ENCODE measurements around the gene DPH2. TPM values are rescaled to one million over a fixed set of nuclear protein-coding genes. Genes with fewer than 3 reads are reported as not detected.

DPH2 gene
- total and polyA plus RNA-seq, 7 experiments from 2014 or later: 21.3 to 40.9 (median 29.4) TPM

- Mint-ChIP-seq H3K4me3 (peak overlapping the region; percentile 87 to 96 (median 90)), H3K27me3 (no peaks in the 10 kb centered on the region), H3K4me1 (peaks cover 34 to 69% (median 53%) of the 10 kb centered on the region in 7 donors), H3K36me3 (peaks cover 7 to 16% (median 11%) of the 10 kb centered on the region in 5 donors), H3K9me3 (no peaks in the 10 kb centered on the region), H3K27ac (peak overlapping the region; percentile 69 to 98 (median 77))
- no peak for ATAC-seq
- H3K27ac ChIP-seq (ENCODE audit: low read depth, low read length): no peak overlapping the region
- intact Hi-C loops (cut with micrococcal nuclease): loop anchor here (2.0 to 10.0 kb wide), 9 partner anchors 186 to 1263 kb away; partner anchors contain the start of genes CFAP57 (in 2 of the 2), EBNA1BP2 (in 2 of the 2), ST3GAL3 (in 2 of the 2) and ELOVL1 (in 1 of the 2)
- CTCF ChIA-PET: interaction anchor here (1.2 to 2.8 kb wide), 2 partner anchors 13 to 27 kb away, joined by 3 to 17 read pairs; partner anchors contain the start of gene ARTN
- no peaks in the 10 kb centered on the region for H3K9me3 ChIP-seq (ENCODE audit: control insufficient read depth in 2 of 3, low read length in 3 of 3)
- peak overlapping the region; percentile 86 for H3K4me3 ChIP-seq (ENCODE audit: low read length)
- POLR2A ChIA-PET: interaction anchor here (1.2 to 3.2 kb wide), 2 partner anchors 22 to 27 kb away, joined by 5 to 23 read pairs; partner anchors contain the start of genes ATP6V0B and DPH2
- peaks cover 0 to 8% (median 0%) of the 10 kb centered on the region in 3 experiments for H3K36me3 ChIP-seq (ENCODE audit: control insufficient read depth in 2 of 3, insufficient read depth in 3 of 3, low read length in 3 of 3)
- no peaks in the 10 kb centered on the region for H3K27me3 ChIP-seq (ENCODE audit: control insufficient read depth in 2 of 2, insufficient read depth in 2 of 2, low read length in 2 of 2)
- peaks cover 17% of the 10 kb centered on the region in 2 donors for H3K4me1 ChIP-seq (ENCODE audit: control insufficient read depth in 2 of 2, insufficient read depth in 2 of 2, low read length in 2 of 2)
- DNase-seq: no peak
These were observed 21.9 kb upstream of the DPH2 start for GRCh38 chr1:43947874-43948437.

- intact Hi-C loops (cut with micrococcal nuclease): loop anchor here (5.0 to 10.0 kb wide), 6 partner anchors 187 to 1265 kb away; partner anchors contain the start of genes CFAP57 (in 1 of the 2), EBNA1BP2 (in 1 of the 2), SLC2A1 (in 1 of the 2) and YBX1 (in 1 of the 2)
- Mint-ChIP-seq H3K9me3 (no peaks in the 10 kb centered on the region), H3K4me3 (peak overlapping the region in 2 of 10 donors; percentile 14 to 87), H3K27me3 (no peaks in the 10 kb centered on the region), H3K36me3 (peaks cover 5 to 16% (median 9%) of the 10 kb centered on the region in 5 donors), H3K27ac (peak overlapping the region in 2 of 9 donors; percentile 12 to 88), H3K4me1 (peaks cover 27 to 63% (median 48%) of the 10 kb centered on the region in 7 donors)
- ATAC-seq (no peak), DNase-seq (no peak)
- ChIA-PET POLR2A (no interaction called here), CTCF (interaction anchor here (1.1 kb wide), 1 partner anchor 15 kb away, joined by 3 read pairs; no protein-coding TSS in a partner anchor)
- H3K4me3 ChIP-seq (ENCODE audit: low read length): no peak overlapping the region
- H3K27ac ChIP-seq (ENCODE audit: low read depth, low read length): no peak overlapping the region
- H3K9me3 ChIP-seq (ENCODE audit: control insufficient read depth in 2 of 3, low read length in 3 of 3): no peaks in the 10 kb centered on the region
- H3K4me1 ChIP-seq (ENCODE audit: control insufficient read depth in 2 of 2, insufficient read depth in 2 of 2, low read length in 2 of 2): peaks cover 17% of the 10 kb centered on the region in 2 donors
- H3K27me3 ChIP-seq (ENCODE audit: control insufficient read depth in 2 of 2, insufficient read depth in 2 of 2, low read length in 2 of 2): no peaks in the 10 kb centered on the region
- peaks cover 0 to 8% (median 0%) of the 10 kb centered on the region in 3 experiments for H3K36me3 ChIP-seq (ENCODE audit: control insufficient read depth in 2 of 3, insufficient read depth in 3 of 3, low read length in 3 of 3)
These were observed 20.1 kb upstream of the DPH2 start for GRCh38 chr1:43949678-43950077.

GRCh38 chr1:43951021-43951985 lies 18.5 kb upstream of the DPH2 start:
- peaks cover 16 to 47% (median 32%) of the 10 kb centered on the region in 7 donors for H3K4me1 Mint-ChIP-seq
- no peaks in the 10 kb centered on the region for H3K9me3 ChIP-seq (ENCODE audit: control insufficient read depth in 2 of 3, low read length in 3 of 3)
- peaks cover 0 to 10% (median 0%) of the 10 kb centered on the region in 3 experiments for H3K36me3 ChIP-seq (ENCODE audit: control insufficient read depth in 2 of 3, insufficient read depth in 3 of 3, low read length in 3 of 3)
- intact Hi-C loops (cut with micrococcal nuclease): no loop called here
- no peaks in the 10 kb centered on the region for H3K27me3 Mint-ChIP-seq
- H3K4me3 ChIP-seq (ENCODE audit: low read length): no peak overlapping the region
- peak overlapping the region in 2 of 9 donors; percentile 44 to 49 for H3K27ac Mint-ChIP-seq
- no peak overlapping the region for H3K27ac ChIP-seq (ENCODE audit: low read depth, low read length)
- H3K9me3 Mint-ChIP-seq: no peaks in the 10 kb centered on the region
- ATAC-seq: no peak
- POLR2A ChIA-PET: interaction anchor here (0.6 kb wide), 1 partner anchor 62 kb away, joined by 3 read pairs; no protein-coding TSS in a partner anchor
- H3K36me3 Mint-ChIP-seq: peaks cover 5 to 16% (median 7%) of the 10 kb centered on the region in 5 donors
- no peak overlapping the region for H3K4me3 Mint-ChIP-seq
- DNase-seq: no peak
- H3K4me1 ChIP-seq (ENCODE audit: control insufficient read depth in 2 of 2, insufficient read depth in 2 of 2, low read length in 2 of 2): peaks cover 10% of the 10 kb centered on the region in 2 donors
- H3K27me3 ChIP-seq (ENCODE audit: control insufficient read depth in 2 of 2, insufficient read depth in 2 of 2, low read length in 2 of 2): no peaks in the 10 kb centered on the region
- CTCF ChIA-PET: interaction anchor here (1.1 kb wide), 1 partner anchor 16 kb away, joined by 3 read pairs; no protein-coding TSS in a partner anchor

DNA sequence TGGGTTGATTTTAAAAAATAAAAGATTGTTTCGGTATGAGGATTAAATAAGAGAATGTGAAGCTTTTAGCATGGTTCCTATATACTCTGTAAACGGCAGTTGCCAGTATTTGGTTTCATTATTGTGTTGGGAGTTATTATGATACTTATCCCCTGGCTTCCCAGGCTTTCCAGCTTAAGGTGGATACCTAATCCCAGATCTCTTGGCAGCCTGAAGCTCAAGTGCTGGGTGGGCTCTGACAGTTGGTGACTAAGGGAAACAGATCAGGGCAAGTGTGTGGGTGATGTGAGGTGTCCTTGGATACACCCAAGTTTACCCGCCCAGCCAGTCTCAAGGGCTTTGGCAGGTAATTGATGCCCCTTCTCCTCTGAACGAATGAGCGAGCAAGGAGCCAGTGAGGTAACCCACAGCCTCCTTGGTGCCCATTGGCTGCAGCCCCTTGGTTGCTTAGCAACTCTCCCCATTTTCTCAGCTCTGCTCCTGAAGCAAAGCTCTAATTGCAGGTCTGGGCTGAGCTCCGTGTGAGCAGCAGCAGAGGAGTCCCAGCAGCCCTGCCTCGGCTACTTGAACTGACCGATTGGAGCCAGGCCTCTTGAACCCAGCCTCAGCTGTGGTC lies 17.0 kb upstream of the DPH2 start:
- H3K36me3 ChIP-seq (ENCODE audit: control insufficient read depth in 2 of 3, insufficient read depth in 3 of 3, low read length in 3 of 3): peaks cover 0 to 21% (median 0%) of the 10 kb centered on the region in 3 experiments
- CTCF ChIA-PET: no interaction called here
- peaks cover 6 to 20% (median 9%) of the 10 kb centered on the region in 5 donors for H3K36me3 Mint-ChIP-seq

GRCh38 chr1:43953361-43953760 lies 16.4 kb upstream of the DPH2 start:
- Mint-ChIP-seq H3K4me3 (no peak overlapping the region), H3K4me1 (peaks cover 6 to 32% (median 28%) of the 10 kb centered on the region in 7 donors), H3K9me3 (no peaks in the 10 kb centered on the region), H3K27me3 (no peaks in the 10 kb centered on the region), H3K36me3 (peaks cover 7 to 25% (median 9%) of the 10 kb centered on the region in 5 donors), H3K27ac (no peak overlapping the region)
- H3K9me3 ChIP-seq (ENCODE audit: control insufficient read depth in 2 of 3, low read length in 3 of 3): no peaks in the 10 kb centered on the region
- no peaks in the 10 kb centered on the region for H3K27me3 ChIP-seq (ENCODE audit: control insufficient read depth in 2 of 2, insufficient read depth in 2 of 2, low read length in 2 of 2)
- POLR2A ChIA-PET: interaction anchor here (1.6 kb wide), 1 partner anchor 13 kb away, joined by 3 read pairs; no protein-coding TSS in a partner anchor
- no peak for ATAC-seq
- CTCF ChIA-PET: no interaction called here
- no peak overlapping the region for H3K4me3 ChIP-seq (ENCODE audit: low read length)
- DNase-seq: no peak
- H3K36me3 ChIP-seq (ENCODE audit: control insufficient read depth in 2 of 3, insufficient read depth in 3 of 3, low read length in 3 of 3): peaks cover 0 to 26% (median 0%) of the 10 kb centered on the region in 3 experiments
- no peaks in the 10 kb centered on the region for H3K4me1 ChIP-seq (ENCODE audit: control insufficient read depth in 2 of 2, insufficient read depth in 2 of 2, low read length in 2 of 2)
- intact Hi-C loops (cut with micrococcal nuclease): no loop called here
- no peak overlapping the region for H3K27ac ChIP-seq (ENCODE audit: low read depth, low read length)

More for the DNA sequence above, 17.0 kb upstream of the DPH2 start:
- peaks cover 12 to 37% (median 32%) of the 10 kb centered on the region in 7 donors for H3K4me1 Mint-ChIP-seq
- no peaks in the 10 kb centered on the region for H3K9me3 Mint-ChIP-seq
- intact Hi-C loops (cut with micrococcal nuclease): no loop called here
- ATAC-seq (no peak), DNase-seq (no peak)
- H3K4me1 ChIP-seq (ENCODE audit: control insufficient read depth in 2 of 2, insufficient read depth in 2 of 2, low read length in 2 of 2): peaks cover 2% of the 10 kb centered on the region in 2 donors
- POLR2A ChIA-PET: interaction anchor here (1.6 kb wide), 1 partner anchor 14 kb away, joined by 3 read pairs; no protein-coding TSS in a partner anchor
- H3K4me3 ChIP-seq (ENCODE audit: low read length): no peak overlapping the region
- H3K27me3 ChIP-seq (ENCODE audit: control insufficient read depth in 2 of 2, insufficient read depth in 2 of 2, low read length in 2 of 2): no peaks in the 10 kb centered on the region
- H3K27me3 Mint-ChIP-seq: no peaks in the 10 kb centered on the region
- H3K27ac Mint-ChIP-seq: no peak overlapping the region
- H3K27ac ChIP-seq (ENCODE audit: low read depth, low read length): no peak overlapping the region
- H3K4me3 Mint-ChIP-seq: no peak overlapping the region
- H3K9me3 ChIP-seq (ENCODE audit: control insufficient read depth in 2 of 3, low read length in 3 of 3): no peaks in the 10 kb centered on the region

DNA sequence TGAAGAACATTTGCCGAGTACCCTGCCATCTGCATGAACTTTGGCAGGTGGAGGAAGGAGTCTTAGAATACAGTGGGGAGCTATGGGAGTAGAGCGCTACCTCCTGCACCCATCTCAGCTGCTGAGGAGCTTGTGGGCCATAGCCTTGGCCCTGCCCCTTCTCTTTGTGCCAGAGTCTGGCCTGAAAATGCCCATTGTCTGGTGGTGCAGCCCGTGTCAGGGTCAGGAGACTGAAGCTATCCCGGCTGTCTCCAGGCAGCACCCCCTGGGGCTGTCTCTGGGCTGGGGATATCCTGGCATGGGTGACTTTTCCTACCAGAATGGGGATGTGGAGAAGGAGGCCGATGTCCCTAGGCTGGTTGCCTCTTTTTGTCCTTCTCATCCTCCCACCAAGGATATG lies 15.8 kb upstream of the DPH2 start:
- CTCF ChIA-PET: no interaction called here
- no peaks in the 10 kb centered on the region for H3K27me3 Mint-ChIP-seq

More for the DNA sequence above, 15.8 kb upstream of the DPH2 start:
- Histone ChIP-seq H3K9me3 (ENCODE audit: control insufficient read depth in 2 of 3, low read length in 3 of 3) (no peaks in the 10 kb centered on the region), H3K36me3 (ENCODE audit: control insufficient read depth in 2 of 3, insufficient read depth in 3 of 3, low read length in 3 of 3) (peaks cover 0 to 33% (median 0%) of the 10 kb centered on the region in 3 experiments), H3K4me1 (ENCODE audit: control insufficient read depth in 2 of 2, insufficient read depth in 2 of 2, low read length in 2 of 2) (no peaks in the 10 kb centered on the region), H3K27ac (ENCODE audit: low read depth, low read length) (no peak overlapping the region), H3K27me3 (ENCODE audit: control insufficient read depth in 2 of 2, insufficient read depth in 2 of 2, low read length in 2 of 2) (no peaks in the 10 kb centered on the region), H3K4me3 (ENCODE audit: low read length) (no peak overlapping the region)
- Mint-ChIP-seq H3K27ac (no peak overlapping the region), H3K4me3 (no peak overlapping the region), H3K36me3 (peaks cover 7 to 32% (median 12%) of the 10 kb centered on the region in 5 donors), H3K9me3 (no peaks in the 10 kb centered on the region), H3K4me1 (peaks cover 0 to 26% (median 21%) of the 10 kb centered on the region in 7 donors)
- intact Hi-C loops (cut with micrococcal nuclease): no loop called here
- ATAC-seq (no peak), DNase-seq (no peak)
- POLR2A ChIA-PET: interaction anchor here (1.6 kb wide), 1 partner anchor 12 kb away, joined by 3 read pairs; no protein-coding TSS in a partner anchor
